B cell (primary cell): ENCODE results near the gene GADD45G. TPM values are rescaled to one million over a fixed set of nuclear protein-coding genes. Genes with fewer than 3 reads are reported as not detected.

Experiments
- ATAC-seq: fragments of 200-7000 bp; cut with Tn5 transposase; one replicate; pipeline ENCODE4 v1.10.0; 2021; ENCODE audit warnings: low read depth, mild to moderate bottlenecking, moderate number of reproducible peaks, moderate library complexity
- CTCF ChIA-PET: fragments of 350-600 bp; sonication (Branson Sonifier 250); formaldehyde crosslinking; loops from one replicate; lab custom pipeline; 2021; ENCODE audit warnings: antibody characterized with exemption, inconsistent platforms; lab: Charles Lee
- POLR2A ChIA-PET: fragments of 350-600 bp; sonication (Branson Sonifier 250); formaldehyde crosslinking; loops from one replicate; lab custom pipeline; 2021; ENCODE audit warnings: antibody characterized with exemption; lab: Charles Lee
- DNase-seq: peaks from one replicate; pipeline ENCODE4 v3.0.0; 2013
- H2AFZ ChIP-seq: 2 replicates; pipeline ENCODE4 v1.6.1; 2012; ENCODE audit warnings: mild to moderate bottlenecking, low read depth, low read length; ENCODE audit not compliant: insufficient read depth, poor library complexity, severe bottlenecking
- H3K27ac ChIP-seq, 2 donors: 1 replicate in 1 of 2; 2 replicates in 1 of 2; pipeline ENCODE4 v1.5.1; 2012 to 2013; ENCODE audit warnings: low read length in 2 of 2, mild to moderate bottlenecking in 2 of 2, moderate library complexity in 1 of 2
- H3K27me3 ChIP-seq, 4 experiments: fragments of 200-600 bp in 1 of 4; sonication (generic) in 1 of 4; replicated peaks in 1 of 4; 1 replicate in 2 of 4; 2 replicates in 2 of 4; pipeline versions ENCODE4 v1.6.1 to v1.7.0; 2013 to 2016; ENCODE audit warnings: low read length in 3 of 4, mild to moderate bottlenecking in 2 of 4, mixed read lengths in 1 of 4, moderate library complexity in 1 of 4; ENCODE audit not compliant: insufficient read depth in 4 of 4, control insufficient read depth in 3 of 4; ENCODE audit errors: control extremely low read depth in 1 of 4
- H3K36me3 ChIP-seq, 2 experiments: replicated peaks in 1 of 2; 1 replicate in 1 of 2; 2 replicates in 1 of 2; pipeline versions ENCODE4 v1.6.1 to v1.7.1; 2013; ENCODE audit warnings: low read length in 1 of 2; ENCODE audit not compliant: insufficient read depth in 2 of 2, control insufficient read depth in 1 of 2; ENCODE audit errors: control extremely low read depth in 1 of 2, extremely low read depth in 1 of 2
- H3K4me1 ChIP-seq, 2 donors: fragments of 200-600 bp in 1 of 2; sonication (generic) in 1 of 2; 1 replicate in 1 of 2; 2 replicates in 1 of 2; pipeline versions ENCODE4 v1.5.1 to v1.6.1; 2013 to 2017; ENCODE audit warnings: low read length in 2 of 2; ENCODE audit not compliant: control insufficient read depth in 2 of 2, insufficient read depth in 2 of 2
- H3K4me2 ChIP-seq: replicated peaks from 2 replicates; pipeline ENCODE3; 2012; ENCODE audit warnings: mild to moderate bottlenecking, low read depth, low read length; ENCODE audit not compliant: poor library complexity, severe bottlenecking
- H3K4me3 ChIP-seq, 5 experiments: fragments of 200-600 bp in 1 of 5; sonication (generic) in 1 of 5; 1 replicate in 3 of 5; 2 replicates in 2 of 5; pipeline versions ENCODE4 v1.5.1 to v1.7.0; 2011 to 2016; ENCODE audit warnings: low read length in 4 of 5, mild to moderate bottlenecking in 4 of 5, low read depth in 2 of 5, control low read depth in 1 of 5, moderate library complexity in 1 of 5; ENCODE audit not compliant: insufficient read depth in 1 of 5; ENCODE audit errors: control extremely low read depth in 1 of 5, extremely low read depth in 1 of 5
- H3K79me2 ChIP-seq: fragments of 200-600 bp; sonication (generic); one replicate; pipeline ENCODE4 v1.6.0; 2016; ENCODE audit warnings: low read length; ENCODE audit not compliant: control insufficient read depth, insufficient read depth
- H3K9ac ChIP-seq: fragments of 200-600 bp; sonication (generic); 2 replicates; pipeline ENCODE4 v1.6.1; 2017; ENCODE audit warnings: mild to moderate bottlenecking, low read length, moderate library complexity
- H3K9me3 ChIP-seq, 3 donors: one replicate each; pipeline versions ENCODE4 v1.6.1 to v1.7.1; 2013; ENCODE audit warnings: low read length in 2 of 3; ENCODE audit not compliant: control insufficient read depth in 2 of 3, insufficient read depth in 1 of 3; ENCODE audit errors: control extremely low read depth in 1 of 3
- H4K20me1 ChIP-seq: 2 replicates; pipeline ENCODE4 v1.6.0; 2012; ENCODE audit warnings: mild to moderate bottlenecking, low read length; ENCODE audit not compliant: insufficient read depth, control insufficient read depth, poor library complexity, severe bottlenecking
- H3K27ac Mint-ChIP-seq: one replicate; pipeline ENCODE4 v1.8.0; 2021; ENCODE audit warnings: mixed read lengths
- H3K27me3 Mint-ChIP-seq: one replicate; pipeline ENCODE4 v1.8.0; 2021; ENCODE audit warnings: mixed read lengths
- H3K4me1 Mint-ChIP-seq: one replicate; pipeline ENCODE4 v1.8.0; 2021; ENCODE audit warnings: mixed read lengths
- H3K4me3 Mint-ChIP-seq: one replicate; pipeline ENCODE4 v1.8.0; 2021; ENCODE audit warnings: mixed read lengths
- H3K9me3 Mint-ChIP-seq: one replicate; pipeline ENCODE4 v1.8.0; 2022; ENCODE audit warnings: mixed read lengths; ENCODE audit not compliant: insufficient read depth
- CTCF ChIP-seq: fragments of 200-600 bp; IDR thresholded peaks from one replicate; pipeline ENCODE4 v1.8.0; 2022; ENCODE audit warnings: antibody characterized with exemption, mild to moderate bottlenecking
- EZH2 ChIP-seq: IDR thresholded peaks from 2 replicates; pipeline ENCODE4 v1.6.1; 2012; ENCODE audit warnings: borderline replicate concordance, low read depth, mild to moderate bottlenecking, moderate library complexity, low read length; ENCODE audit not compliant: insufficient read depth, poor library complexity, severe bottlenecking
- WGBS: methylation state at CpG from one replicate; pipeline ENCODE4 v1.1.5; 2013; ENCODE audit warnings: missing lambda C conversion rate; ENCODE audit not compliant: insufficient coverage; 5-methylcytosine and 5-hydroxymethylcytosine counted together
- intact Hi-C: fragments of 100-400 bp; cut with micrococcal nuclease; formaldehyde crosslinking; loops from one replicate; pipeline ENCODE4 v1.10.0; 2022
- polyA plus RNA-seq: library from polyadenylated mRNA; depleted of rRNA; stranded (reverse); fragments of >200 nt; gene quantifications from 2 replicates; pipeline ENCODE4 v1.2.3, GENCODE V29; 2012
- total RNA-seq, 2 donors: library from RNA; stranded (reverse); fragments of 120-200 nt in 1 of 2; gene quantifications; 1 replicate in 1 of 2; 2 replicates in 1 of 2; pipeline versions ENCODE4 v1.2.3 to v1.2.4, GENCODE V29; 2013 to 2022

GADD45G gene
- total and polyA plus RNA-seq, 2 donors (not counting 1 experiment from before 2014, with no cell fraction given), result 4.3 to 5.9 TPM

- no peak for DNase-seq
Observed at GRCh38 chr9:89640361-89640760, 35.5 kb downstream of the GADD45G start.

GRCh38 chr9:89640801-89641200 lies 36.0 kb downstream of the GADD45G start:
- Histone ChIP-seq H3K4me2 (no peak overlapping the region), H4K20me1 (no peaks in the 10 kb centered on the region), H3K4me1 (no peaks in the 10 kb centered on the region), H3K9me3 (peaks cover 0 to 2% (median 0%) of the 10 kb centered on the region in 3 donors), H3K27me3 (peaks cover 0 to 3% (median 0%) of the 10 kb centered on the region in 4 experiments), H3K36me3 (no peaks in the 10 kb centered on the region), H3K4me3 (no peak overlapping the region), H2AFZ (no peak overlapping the region), H3K9ac (no peak overlapping the region), H3K79me2 (no peaks in the 10 kb centered on the region), H3K27ac (no peak overlapping the region)
- ChIA-PET POLR2A (no interaction called here), CTCF (interaction anchor here (1.1 kb wide), 1 partner anchor 38 kb away, joined by 3 read pairs; no protein-coding TSS in a partner anchor)
- ATAC-seq, result no peak
- H3K4me1 Mint-ChIP-seq, result no peaks in the 10 kb centered on the region
- H3K4me3 Mint-ChIP-seq, result no peak overlapping the region
- H3K27me3 Mint-ChIP-seq, result peaks cover 4% of the 10 kb centered on the region
- no peak overlapping the region for H3K27ac Mint-ChIP-seq
- intact Hi-C loops, result no loop called here
- TF ChIP-seq EZH2 (no peak), CTCF (no peak)
- no peak for DNase-seq
- no peaks in the 10 kb centered on the region for H3K9me3 Mint-ChIP-seq
- WGBS, result 91% methylated on average over 8 of the region's 8 CpGs

More at GRCh38 chr9:89640361-89640760, 35.5 kb downstream of the GADD45G start:
- H3K9me3 ChIP-seq, result peaks cover 0 to 2% (median 0%) of the 10 kb centered on the region in 3 donors
- Mint-ChIP-seq H3K4me1 (no peaks in the 10 kb centered on the region), H3K27ac (no peak overlapping the region), H3K27me3 (peaks cover 4% of the 10 kb centered on the region), H3K9me3 (no peaks in the 10 kb centered on the region), H3K4me3 (no peak overlapping the region)
- H4K20me1 ChIP-seq, result no peaks in the 10 kb centered on the region
- ChIA-PET POLR2A (no interaction called here), CTCF (interaction anchor here (1.1 kb wide), 1 partner anchor 37 kb away, joined by 3 read pairs; no protein-coding TSS in a partner anchor)
- H3K36me3 ChIP-seq, result no peaks in the 10 kb centered on the region
- H3K4me1 ChIP-seq, result no peaks in the 10 kb centered on the region
- H2AFZ ChIP-seq, result no peak overlapping the region
- peaks cover 0 to 3% (median 0%) of the 10 kb centered on the region in 4 experiments for H3K27me3 ChIP-seq
- no peak overlapping the region for H3K4me3 ChIP-seq
- 60% methylated on average over 11 of the region's 11 CpGs for WGBS
- TF ChIP-seq EZH2 (no peak), CTCF (no peak)
- H3K9ac ChIP-seq, result no peak overlapping the region
- no peak overlapping the region for H3K4me2 ChIP-seq
- intact Hi-C loops, result no loop called here
- no peak for ATAC-seq
- H3K27ac ChIP-seq, result no peak overlapping the region
- no peaks in the 10 kb centered on the region for H3K79me2 ChIP-seq
